HG03025 (cell line): Measurements from ENCODE around the gene CEP350.

Source experiments
- ATAC-seq: cut with Tn5 transposase; IDR thresholded peaks from one replicate; pipeline ENCODE4 v1.9.1; 2021; ENCODE audit warnings: mild to moderate bottlenecking, moderate library complexity; ENCODE audit not compliant: unreplicated experiment, low FRiP score

Gene CEP350

DNA sequence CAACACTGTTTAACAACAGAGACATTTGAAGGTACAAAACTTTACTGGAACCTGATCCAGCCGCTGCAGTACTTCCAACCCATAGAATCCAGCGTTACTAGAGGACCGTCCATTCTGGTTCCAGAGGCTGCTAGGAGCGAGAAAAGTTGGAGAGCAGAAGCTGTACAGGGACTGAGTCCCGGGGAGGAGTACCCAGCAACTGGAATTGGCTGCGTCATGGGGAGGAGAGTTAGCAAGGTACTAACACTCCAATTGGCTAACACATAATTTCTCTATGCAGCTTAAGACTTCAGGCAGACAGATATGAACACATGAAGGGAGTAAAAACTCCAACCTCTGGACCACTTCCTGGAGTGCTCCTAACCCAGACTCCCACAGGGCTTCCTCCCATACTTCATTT, 198.0 kb downstream of the CEP350 start:
- no peak for ATAC-seq

DNA sequence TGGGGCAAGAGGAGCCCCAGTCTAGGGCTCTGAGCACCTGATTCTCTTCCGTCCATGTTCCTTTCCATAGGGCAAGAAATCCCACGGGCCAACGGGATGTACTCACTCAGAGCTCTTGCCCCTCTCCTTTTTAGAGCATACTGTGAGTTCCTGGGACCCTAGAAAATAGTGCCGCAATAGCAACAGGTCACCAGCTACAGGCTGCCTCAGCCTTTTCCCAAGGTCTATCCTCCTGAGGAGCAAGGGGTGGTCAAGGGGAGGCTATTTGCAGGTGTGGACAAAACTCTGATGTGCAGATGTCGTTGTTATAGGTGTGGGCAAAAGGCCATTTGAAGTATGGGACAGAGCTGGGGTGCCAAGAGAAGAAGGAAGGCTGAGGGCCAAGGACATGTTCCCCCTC, 198.4 kb downstream of the CEP350 start:
- ATAC-seq: no peak

DNA sequence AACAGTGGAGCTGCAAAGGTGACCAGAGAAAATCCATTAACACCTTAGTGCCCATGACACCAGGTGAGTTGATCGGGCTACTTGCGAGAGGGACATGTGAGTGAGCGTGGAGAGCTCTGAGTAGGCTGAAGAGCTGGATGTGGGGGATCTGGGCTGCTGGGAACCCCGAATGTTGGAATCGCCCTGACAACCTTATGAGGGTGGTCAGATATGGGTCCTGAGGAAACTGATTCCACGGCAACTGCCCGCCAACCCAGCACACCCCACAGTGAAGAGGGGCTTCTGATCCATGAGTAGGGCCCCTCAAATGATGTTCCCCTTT, 199.4 kb downstream of the CEP350 start:
- peak; percentile 3 for ATAC-seq

GRCh38 chr1:180154325-180155181, 199.9 kb downstream of the CEP350 start, which contains the start of gene QSOX1:
TSS of gene QSOX1 (plus strand) at chr1:180154869. CDS start at chr1:180154908, 39 bp downstream.
- peak; percentile 92 for ATAC-seq

DNA sequence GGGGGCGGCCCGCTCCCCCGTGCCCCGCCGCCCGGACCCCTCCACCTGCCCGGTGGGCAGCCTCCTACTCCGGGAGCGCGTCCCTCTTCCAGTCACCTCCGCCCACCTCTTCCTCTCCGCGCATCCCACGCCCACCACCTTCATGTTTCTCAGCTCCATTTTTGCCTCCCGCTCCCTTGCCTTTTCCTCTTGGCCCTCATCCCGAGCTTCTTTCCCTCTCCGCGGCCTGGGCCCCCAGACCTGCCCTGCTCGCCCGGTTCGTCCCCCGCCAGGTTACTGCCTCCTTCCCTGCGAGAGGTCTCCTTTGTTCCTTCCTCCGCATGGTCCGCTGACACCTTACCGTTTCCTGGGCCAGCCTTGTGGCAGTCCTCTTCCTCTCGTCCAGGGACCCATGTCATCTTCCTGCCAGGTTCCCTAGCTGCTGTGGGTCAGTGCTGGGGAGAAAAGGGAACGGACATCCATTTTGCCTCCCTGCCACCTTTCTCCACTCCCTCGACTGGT, 200.6 kb downstream of the CEP350 start:
- ATAC-seq: no peak

DNA sequence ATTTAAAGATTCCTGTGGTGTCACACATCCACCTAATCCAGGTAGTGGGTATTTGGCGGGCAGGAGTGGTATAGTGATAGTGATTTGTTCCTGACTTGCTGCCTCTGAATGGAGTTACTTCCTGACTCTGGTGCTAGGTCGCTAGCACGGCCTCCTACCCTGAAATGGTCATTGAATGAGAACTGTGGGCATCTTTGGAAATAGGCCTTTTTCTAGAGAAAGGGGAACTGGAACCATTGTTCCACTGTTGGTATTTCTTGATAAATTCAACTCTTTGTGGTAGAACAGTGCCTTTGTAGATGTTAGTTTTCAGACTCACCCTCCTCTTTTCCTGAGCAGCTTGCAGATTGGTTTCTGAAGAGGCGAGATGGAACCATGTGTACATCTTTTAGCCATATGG, 201.6 kb downstream of the CEP350 start:
- no peak for ATAC-seq

- ATAC-seq: no peak
Observed at GRCh38 chr1:180156631-180157091, 202.1 kb downstream of the CEP350 start.

- ATAC-seq: no peak
Observed at GRCh38 chr1:180157108-180157507, 202.5 kb downstream of the CEP350 start.

GRCh38 chr1:180157576-180158057, 203.0 kb downstream of the CEP350 start:
- ATAC-seq: no peak

DNA sequence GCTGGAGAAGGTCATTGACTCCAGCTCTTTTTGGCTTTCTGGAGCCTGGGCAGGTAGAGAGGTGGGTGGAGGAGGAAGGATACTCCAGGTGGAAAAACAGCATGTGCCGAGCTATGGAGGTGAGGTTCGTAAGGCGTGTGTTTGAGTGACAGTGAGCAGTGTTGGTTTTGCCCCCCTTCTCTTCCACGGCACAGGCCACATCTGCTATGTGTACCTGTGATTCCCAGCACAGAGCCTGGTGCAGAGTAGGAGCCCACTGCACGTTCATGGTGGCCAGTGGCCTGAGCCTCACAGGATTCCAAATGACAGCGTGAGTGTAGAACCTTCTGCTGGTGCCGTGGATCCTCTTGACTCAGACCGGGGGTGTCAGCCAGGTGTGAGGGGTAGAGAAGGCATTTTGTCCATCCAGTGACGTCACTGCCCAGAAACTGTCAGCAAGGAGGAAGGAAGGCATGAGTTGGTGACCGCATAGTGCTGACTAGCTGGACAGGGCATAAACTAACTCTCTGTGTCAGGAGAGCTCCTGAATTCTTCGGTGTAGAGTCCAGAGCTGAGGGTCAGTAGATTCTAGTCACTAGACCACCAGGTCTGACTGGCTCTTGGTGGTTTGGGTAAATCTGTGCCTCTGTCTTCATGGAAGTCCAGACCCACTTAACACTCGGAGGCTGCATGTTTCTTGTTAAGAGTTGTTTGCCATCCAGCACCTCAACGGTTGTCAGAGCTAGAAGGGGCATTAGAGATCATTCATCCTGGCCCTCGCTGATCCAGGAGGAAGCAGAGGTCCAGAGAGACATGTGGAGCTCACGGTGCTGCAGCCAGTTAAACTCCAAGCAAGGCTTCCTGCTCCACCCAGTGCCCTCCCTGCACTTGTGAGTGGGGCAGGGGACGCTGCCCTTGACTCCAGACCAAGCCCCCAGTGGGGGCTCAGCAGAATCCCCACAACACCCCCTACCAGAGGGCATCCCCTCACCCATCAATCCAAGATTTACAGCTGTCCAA, 203.8 kb downstream of the CEP350 start:
- ATAC-seq: no peak

DNA sequence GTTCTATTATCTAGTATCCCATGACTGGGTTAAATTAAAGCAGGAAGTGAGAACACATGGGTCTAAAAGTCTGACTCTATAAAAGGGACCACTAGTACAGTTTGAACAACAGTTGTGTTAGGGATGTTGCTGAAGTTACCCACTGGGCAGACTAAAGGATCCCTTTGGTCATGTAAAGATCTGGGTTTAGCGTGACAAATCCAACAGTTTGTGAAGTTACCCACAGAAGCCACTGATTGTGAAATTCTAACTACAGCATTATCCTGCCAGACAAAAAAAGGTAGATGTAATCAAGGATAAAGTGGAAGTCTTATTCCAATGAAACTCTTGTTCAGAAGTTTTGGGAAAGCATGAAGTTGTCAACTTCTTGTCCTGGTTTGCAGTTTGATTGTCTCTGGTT, 205.7 kb downstream of the CEP350 start:
- ATAC-seq: no peak

DNA sequence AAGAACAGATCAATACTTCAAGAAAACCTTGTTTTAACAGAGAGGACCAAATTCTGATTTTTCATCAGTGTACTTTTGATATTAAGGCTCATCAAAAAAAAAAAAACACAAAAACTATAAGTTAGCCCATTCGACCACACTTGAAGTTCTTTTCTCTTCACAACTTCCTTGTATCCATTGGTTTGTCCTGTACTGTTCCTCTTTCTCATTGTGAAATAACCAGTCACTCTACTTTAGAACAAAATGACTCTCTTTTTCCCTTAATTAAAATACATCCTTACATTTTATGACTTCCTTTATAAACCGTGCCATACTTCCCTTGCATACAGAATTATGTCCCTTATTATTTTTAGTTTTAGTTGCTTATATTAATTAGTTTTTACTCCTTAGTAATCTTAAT, 208.4 kb downstream of the CEP350 start:
- ATAC-seq: no peak
